ENCODE measurements around the gene TWIST2. TPM values are rescaled to one million over a fixed set of nuclear protein-coding genes. Genes with fewer than 3 reads are reported as not detected.

The TWIST2 gene
- total and polyA plus RNA-seq, 10 of the 15 experiments (the other 5 are each of a cell fraction or from before 2014, with no cell fraction given): not detected

GRCh38 chr2:238897911-238898311, 50.0 kb downstream of the TWIST2 start:
- Histone ChIP-seq H3K9ac (ENCODE audit: control insufficient read depth, insufficient read depth, low read length) (no peak overlapping the region), H3K79me2 (ENCODE audit: control insufficient read depth, insufficient read depth, low read length) (no peaks in the 10 kb centered on the region), H3K36me3 (ENCODE audit: control insufficient read depth in 2 of 2, insufficient read depth in 2 of 2, low read length in 1 of 2) (no peaks in the 10 kb centered on the region), H3K27ac (ENCODE audit: control insufficient read depth, insufficient read depth) (no peak overlapping the region), H3K4me3 (no peak overlapping the region), H3K9me3 (replicated peaks; ENCODE audit: control insufficient read depth, insufficient read depth, low read length) (no peaks in the 10 kb centered on the region; the same call in 2 of the 3 replicates), H3K4me1 (ENCODE audit: control insufficient read depth, insufficient read depth, low read length) (no peaks in the 10 kb centered on the region), H2AFZ (ENCODE audit: control insufficient read depth, low read depth, low read length) (no peak overlapping the region), H3K27me3 (replicated peaks in 1 of 2; ENCODE audit: control insufficient read depth in 2 of 2, insufficient read depth in 2 of 2, low read length in 1 of 2) (peaks cover 0 to 2% of the 10 kb centered on the region in 2 experiments; a peak in 2 of 4 replicates), H3K4me2 (ENCODE audit: control insufficient read depth, insufficient read depth) (no peak overlapping the region), H4K20me1 (ENCODE audit: control insufficient read depth, insufficient read depth) (no peaks in the 10 kb centered on the region)
- SMC1A ChIA-PET (ENCODE audit: uncharacterized antibody, unreplicated experiment): no interaction called here
- TF ChIP-seq TARDBP (IDR thresholded peaks at IDR 0.05; ENCODE audit: borderline replicate concordance): no peak
- TF ChIP-seq MYC (IDR thresholded peaks at IDR 0.05; ENCODE audit: insufficient read depth, insufficient read length, insufficient replicate concordance, low read length, severe bottlenecking): no peak
- no peak for TF ChIP-seq ZSCAN29 (IDR thresholded peaks at IDR 0.05)
- TF ChIP-seq NR2F1 (conservative IDR thresholded peaks at IDR 0.05): no peak
- TF ChIP-seq POU2F2 (IDR thresholded peaks at IDR 0.05; ENCODE audit: borderline replicate concordance, low read depth, low read length): no peak
- TF ChIP-seq ZNF687 (IDR thresholded peaks at IDR 0.05): no peak
- TF ChIP-seq CBFB (IDR thresholded peaks at IDR 0.05; ENCODE audit: low read depth): no peak
- TF ChIP-seq TCF3 (IDR thresholded peaks at IDR 0.05; ENCODE audit: borderline replicate concordance, insufficient read depth, low read depth, low read length): no peak
- no peak for TF ChIP-seq MXI1 (IDR thresholded peaks at IDR 0.05; ENCODE audit: low read depth, low read length)
- no peak for TF ChIP-seq PAX8 (IDR thresholded peaks at IDR 0.05)
- no peak for TF ChIP-seq ZBED1 (IDR thresholded peaks at IDR 0.05; ENCODE audit: borderline replicate concordance)
- no peak for TF ChIP-seq SIN3A (IDR thresholded peaks at IDR 0.05; ENCODE audit: low read depth, low read length)
- no peak for TF ChIP-seq RCOR1 (conservative IDR thresholded peaks at IDR 0.05; ENCODE audit: low read depth, low read length)
- no peak for TF ChIP-seq ZBTB11 (CRISPR knock-in tag; IDR thresholded peaks at IDR 0.05)
- CTCF ChIA-PET: no interaction called here
- no peak for ATAC-seq
- POLR2A ChIA-PET: no interaction called here
- DNase-seq (ENCODE audit: low read depth, low spot score): no peak
- BruUV-seq (replicated peaks): no TSS peak
- intact Hi-C loops (cut with micrococcal nuclease; ENCODE audit: unreplicated experiment) (no loop called here), in situ Hi-C loops (cut with MboI) (no loop called here)
- no peak for FAIRE-seq
- RAD21 ChIA-PET (ENCODE audit: unreplicated experiment): no interaction called here
- 51% methylated on average over 7 of the region's 7 CpGs for WGBS (ENCODE audit: insufficient coverage, insufficient replicate concordance, low lambda C conversion rate, missing lambda C conversion rate)
